GM23338 (cell line): ENCODE data around the gene NECTIN2. TPM values are rescaled to one million over a fixed set of nuclear protein-coding genes. Genes with fewer than 3 reads are reported as not detected.

ENCODE experiments used
- ATAC-seq: fragments of 200-7000 bp; cut with Tn5 transposase; 3 replicates; pipeline ENCODE4 v1.9.1; 2020
- DNase-seq: peaks from one replicate; pipeline ENCODE4 v3.0.0-alpha.2; 2015; ENCODE audit warnings: low spot score
- H2AFZ ChIP-seq: fragments of 200-600 bp; sonication (generic); 2 replicates; pipeline ENCODE4 v1.8.0; 2016; ENCODE audit warnings: antibody characterized with exemption, mild to moderate bottlenecking, moderate library complexity
- H3F3A ChIP-seq: fragments of 200-600 bp; sonication (generic); replicated peaks from 2 replicates; pipeline ENCODE4 v1.8.0; 2017; ENCODE audit warnings: antibody characterized with exemption, mixed run types, low read depth
- H3K27ac ChIP-seq: fragments of 200-600 bp; sonication (generic); 2 replicates; pipeline ENCODE4 v1.6.1; 2016; ENCODE audit warnings: low read depth
- H3K27me3 ChIP-seq: fragments of 200-600 bp; sonication (generic); 2 replicates; pipeline ENCODE4 v1.8.0; 2016; ENCODE audit warnings: mild to moderate bottlenecking, mixed run types, moderate library complexity; ENCODE audit not compliant: insufficient read depth
- H3K36me3 ChIP-seq: fragments of 200-600 bp; sonication (generic); 2 replicates; pipeline ENCODE4 v1.8.0; 2016; ENCODE audit warnings: mild to moderate bottlenecking; ENCODE audit not compliant: insufficient read depth
- H3K4me1 ChIP-seq: fragments of 200-600 bp; sonication (generic); 2 replicates; pipeline ENCODE4 v1.8.0; 2016; ENCODE audit warnings: mild to moderate bottlenecking, moderate library complexity; ENCODE audit not compliant: insufficient read depth
- H3K4me2 ChIP-seq: fragments of 200-600 bp; sonication (generic); 2 replicates; pipeline ENCODE4 v1.7.1; 2017; ENCODE audit warnings: mixed run types
- H3K4me3 ChIP-seq: fragments of 200-600 bp; sonication (generic); 2 replicates; pipeline ENCODE4 v1.6.1; 2016; ENCODE audit warnings: mixed run types
- H3K79me2 ChIP-seq: fragments of 200-600 bp; sonication (generic); replicated peaks from 2 replicates; pipeline ENCODE4 v1.8.0; 2017; ENCODE audit warnings: mild to moderate bottlenecking; ENCODE audit not compliant: insufficient read depth
- H3K9me2 ChIP-seq: fragments of 200-600 bp; sonication (generic); 2 replicates; pipeline ENCODE4 v1.8.0; 2017; ENCODE audit not compliant: insufficient read depth
- H4K20me1 ChIP-seq: fragments of 200-600 bp; sonication (generic); replicated peaks from 2 replicates; pipeline ENCODE4 v1.8.0; 2017; ENCODE audit warnings: mild to moderate bottlenecking; ENCODE audit not compliant: insufficient read depth
- H3K27ac Mint-ChIP-seq: 2 replicates; pipeline ENCODE4 v1.8.0; 2020; ENCODE audit warnings: inconsistent platforms, mild to moderate bottlenecking, moderate library complexity, mixed read lengths
- H3K27me3 Mint-ChIP-seq: 3 replicates; pipeline ENCODE4 v1.8.0; 2022; ENCODE audit warnings: low read depth, mild to moderate bottlenecking, moderate library complexity, mixed read lengths, inconsistent platforms; ENCODE audit not compliant: insufficient read depth, poor library complexity
- H3K36me3 Mint-ChIP-seq: 3 replicates; pipeline ENCODE4 v1.8.0; 2021; ENCODE audit warnings: low read depth, mild to moderate bottlenecking, inconsistent platforms, moderate library complexity, mixed read lengths
- H3K4me1 Mint-ChIP-seq: 3 replicates; pipeline ENCODE4 v1.8.0; 2020; ENCODE audit warnings: mild to moderate bottlenecking, inconsistent platforms, mixed read lengths
- H3K4me3 Mint-ChIP-seq: 3 replicates; pipeline ENCODE4 v1.8.0; 2021; ENCODE audit warnings: moderate library complexity, mild to moderate bottlenecking, inconsistent platforms, mixed read lengths
- H3K9me3 Mint-ChIP-seq: 3 replicates; pipeline ENCODE4 v1.8.0; 2020; ENCODE audit warnings: moderate library complexity, mild to moderate bottlenecking, inconsistent platforms, mixed read lengths
- CREB1 ChIP-seq: fragments of 250-450 bp; sonication (Bioruptor Pico); IDR thresholded peaks from 2 replicates; pipeline ENCODE4 v1.5.0; 2020; ENCODE audit warnings: low read depth, mild to moderate bottlenecking, moderate library complexity
- CTCF ChIP-seq, 2 experiments: fragments of 200-600 bp in 1 of 2; sonication (generic) in 1 of 2; conservative IDR thresholded peaks; 2 replicates each; pipeline versions ENCODE4 v1.5.1 to v1.6.1; 2016 to 2017; ENCODE audit warnings: antibody characterized with exemption in 2 of 2, low read depth in 2 of 2, mild to moderate bottlenecking in 2 of 2, moderate library complexity in 1 of 2
- ETS1 ChIP-seq: IDR thresholded peaks from 2 replicates; pipeline ENCODE4 v1.6.1; 2016; ENCODE audit warnings: antibody characterized with exemption
- EZH2 ChIP-seq: fragments of 200-600 bp; sonication (generic); IDR thresholded peaks from one replicate; pipeline ENCODE4 v1.8.0; 2017; ENCODE audit warnings: antibody characterized with exemption, mild to moderate bottlenecking, low read depth; ENCODE audit not compliant: unreplicated experiment
- EZH2phosphoT487 ChIP-seq: fragments of 200-600 bp; sonication (generic); IDR thresholded peaks from one replicate; pipeline ENCODE4 v1.8.1; 2018; ENCODE audit warnings: antibody characterized with exemption; ENCODE audit not compliant: unreplicated experiment
- JUNB ChIP-seq: IDR thresholded peaks from one replicate; pipeline ENCODE4 v1.6.1; 2016; ENCODE audit warnings: antibody characterized with exemption; ENCODE audit not compliant: unreplicated experiment
- NANOG ChIP-seq: IDR thresholded peaks from 2 replicates; pipeline ENCODE4 v1.6.1; 2016; ENCODE audit warnings: antibody characterized with exemption, borderline replicate concordance
- POLR2AphosphoS5 ChIP-seq: IDR thresholded peaks from 2 replicates; pipeline ENCODE4 v1.6.1; 2016; ENCODE audit warnings: antibody characterized with exemption, low read depth
- REST ChIP-seq: IDR thresholded peaks from one replicate; pipeline ENCODE4 v1.6.1; 2018; ENCODE audit warnings: antibody characterized with exemption; ENCODE audit not compliant: unreplicated experiment
- STAT1 ChIP-seq: IDR thresholded peaks from one replicate; pipeline ENCODE4 v1.6.1; 2016; ENCODE audit warnings: antibody characterized with exemption; ENCODE audit not compliant: unreplicated experiment
- ZNF114 ChIP-seq: fragments of 250-450 bp; sonication (Bioruptor Pico); IDR thresholded peaks from 2 replicates; pipeline ENCODE4 v1.5.0; 2020; ENCODE audit warnings: mild to moderate bottlenecking, moderate library complexity
- ZNF331 ChIP-seq: fragments of 250-450 bp; sonication (Bioruptor Pico); IDR thresholded peaks from 2 replicates; pipeline ENCODE4 v1.5.0; 2020; ENCODE audit warnings: low read depth, mild to moderate bottlenecking, moderate library complexity
- ZNF462 ChIP-seq: fragments of 250-450 bp; sonication (Bioruptor Pico); IDR thresholded peaks from 2 replicates; pipeline ENCODE4 v1.5.0; 2020; ENCODE audit warnings: mild to moderate bottlenecking, moderate library complexity
- polyA plus RNA-seq: library from polyadenylated mRNA; unstranded; fragments of >200 nt; fragmentation: Nextera tagmentation; extraction: Ambion mirVana; gene quantifications from 2 replicates; pipeline ENCODE4 v1.2.1, GENCODE V29; 2016
- total RNA-seq: library from RNA; depleted of rRNA; stranded (reverse); fragments of >200 nt; shearing (Covaris generic); gene quantifications from 2 replicates; pipeline ENCODE4 v1.2.3, GENCODE V29; 2014

NECTIN2 gene
- total and polyA plus RNA-seq, 2 experiments from 2014 or later = 109 to 230 TPM

- peaks cover 35% of the 10 kb centered on the region for H3K36me3 Mint-ChIP-seq
- no peaks in the 10 kb centered on the region for H3K27me3 ChIP-seq
- H3K36me3 ChIP-seq = peaks cover 17% of the 10 kb centered on the region
- H3K27ac ChIP-seq = no peak overlapping the region
- no peak overlapping the region for H3K27ac Mint-ChIP-seq
- no peak for ATAC-seq
- no peaks in the 10 kb centered on the region for H3K9me2 ChIP-seq
- H3K4me2 ChIP-seq = no peak overlapping the region
- H3K4me1 Mint-ChIP-seq = peaks cover 41% of the 10 kb centered on the region
- DNase-seq = no peak
- no peak overlapping the region for H2AFZ ChIP-seq
- H3K4me3 ChIP-seq = no peak overlapping the region
- peaks cover 35% of the 10 kb centered on the region for H3K27me3 Mint-ChIP-seq
- H3F3A ChIP-seq = peaks cover 42% of the 10 kb centered on the region
- H3K4me3 Mint-ChIP-seq = no peak overlapping the region
- TF ChIP-seq EZH2phosphoT487 (no peak), CREB1 (CRISPR knock-in tag) (no peak), POLR2AphosphoS5 (no peak), CTCF (conservative IDR thresholded peaks at IDR 0.05; ENCODE audit: low read depth in 2 of 2) (no peak), EZH2 (no peak), ZNF114 (no peak), ETS1 (no peak), REST (no peak), STAT1 (no peak), JUNB (no peak), ZNF331 (CRISPR knock-in tag) (no peak), ZNF462 (CRISPR knock-in tag) (no peak), NANOG (no peak)
- peaks cover 17% of the 10 kb centered on the region for H3K79me2 ChIP-seq
- peaks cover 2% of the 10 kb centered on the region; the same call in 1 of the 3 replicates for H3K9me3 Mint-ChIP-seq
- no peaks in the 10 kb centered on the region; the same call in 1 of the 2 replicates for H4K20me1 ChIP-seq
- H3K4me1 ChIP-seq = peaks cover 30% of the 10 kb centered on the region
Observed at GRCh38 chr19:44908836-44909261, 62.8 kb downstream of the NECTIN2 start.
